Fibroblast of gingiva (primary cell): Measurements from ENCODE around the gene OCIAD1.
A peak's percentile ranks its signal among the peaks of the same experiment; 100 is the strongest.

ENCODE experiments used
- DNase-seq: peaks from one replicate; pipeline ENCODE4 v3.0.0-alpha.2; 2011; ENCODE audit warnings: low read depth

The OCIAD1 gene

DNA sequence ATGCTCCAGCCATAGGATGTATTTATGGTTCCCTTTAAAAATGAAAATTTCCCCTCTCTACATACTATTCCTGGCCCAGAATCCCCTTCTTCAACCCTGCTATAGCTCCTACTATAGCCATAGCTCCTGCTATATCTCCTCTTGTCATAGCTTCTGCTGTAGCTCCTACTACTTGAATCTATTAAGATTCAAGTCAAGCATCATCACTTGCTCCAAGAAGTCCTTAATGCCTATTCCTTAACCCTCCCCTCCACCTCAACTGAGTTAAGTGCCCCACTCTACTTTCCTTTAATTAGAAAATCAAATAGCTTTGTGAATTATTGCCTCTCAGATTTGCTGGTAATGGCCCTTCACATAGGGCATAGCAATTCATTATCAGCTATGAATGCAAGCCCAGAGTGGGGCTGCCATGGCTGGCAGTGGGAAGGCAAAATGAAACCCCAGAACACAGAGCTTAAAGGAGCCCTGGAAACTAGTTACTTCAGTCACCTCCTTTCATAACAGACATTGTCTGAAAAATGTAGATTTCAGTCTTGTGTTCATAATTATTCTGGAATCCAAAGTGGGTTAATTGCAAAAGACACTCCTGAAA lies 60.2 kb downstream of the OCIAD1 start:
- DNase-seq = no peak

DNA sequence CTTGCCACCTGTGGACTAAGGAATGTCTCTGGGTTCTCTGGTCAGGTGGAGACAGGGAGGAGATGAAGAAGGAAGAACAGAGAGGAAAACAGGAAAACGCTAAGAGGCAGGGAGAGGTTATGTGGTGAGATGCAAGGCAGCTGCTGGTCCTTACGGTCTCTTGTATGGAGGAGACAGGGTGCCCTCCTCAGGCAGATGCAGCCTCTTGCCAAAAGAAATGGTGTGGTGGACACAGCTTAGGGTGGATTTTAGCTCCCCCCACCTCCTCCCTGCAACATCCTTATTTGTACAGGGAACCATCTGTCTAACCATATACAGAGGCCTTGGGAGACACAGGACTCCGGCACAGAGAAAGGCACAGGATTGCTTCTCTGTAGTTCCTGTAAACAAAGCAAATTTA lies 66.0 kb downstream of the OCIAD1 start:
- no peak for DNase-seq

DNA sequence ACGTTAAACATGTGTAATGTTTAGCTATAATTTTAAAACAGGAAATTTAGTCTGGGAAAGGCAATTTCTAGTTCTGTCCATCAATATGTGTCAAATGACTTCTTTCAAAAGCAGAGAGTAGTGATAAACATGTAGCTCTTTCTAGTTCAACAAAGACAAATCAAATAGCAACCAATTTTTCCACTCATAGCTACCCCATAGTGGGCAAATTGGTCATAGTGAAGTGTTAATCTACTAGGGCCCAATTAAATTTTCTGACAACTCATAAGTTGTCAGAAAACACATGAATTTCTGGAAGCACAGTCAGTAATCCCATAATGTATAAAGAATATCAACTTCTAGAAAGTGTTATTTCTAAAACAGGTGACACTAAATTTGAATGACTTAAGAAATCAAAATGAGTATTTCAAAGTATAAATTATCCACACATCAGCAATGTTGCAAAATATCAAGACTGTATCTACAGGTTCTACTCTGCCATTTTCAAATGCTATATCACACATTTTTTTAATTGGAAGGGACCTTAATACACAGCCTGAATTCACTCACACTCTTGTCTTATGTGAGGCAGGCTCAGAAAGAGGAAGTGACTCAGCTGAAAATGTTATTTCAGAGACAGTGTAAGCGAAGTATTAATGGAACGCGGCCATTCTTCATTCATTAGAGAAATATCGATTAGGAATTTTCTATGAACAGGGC lies 68.0 kb downstream of the OCIAD1 start:
- DNase-seq = no peak

DNA sequence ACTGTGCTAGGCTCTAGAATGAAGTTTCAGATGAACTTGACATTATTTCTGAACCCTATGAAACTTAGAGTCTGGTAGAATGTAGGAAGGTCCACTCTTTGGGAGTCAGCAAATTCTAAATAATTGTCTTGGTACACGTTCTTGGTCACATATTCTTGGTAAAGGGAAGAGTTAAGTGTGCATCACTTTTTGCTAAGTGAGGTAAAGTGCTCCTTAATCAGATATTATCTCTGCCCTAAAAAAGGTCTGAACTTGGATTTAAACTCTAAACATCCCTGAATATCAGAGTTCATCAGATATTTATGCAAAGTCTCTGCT lies 68.5 kb downstream of the OCIAD1 start:
- no peak for DNase-seq

DNA sequence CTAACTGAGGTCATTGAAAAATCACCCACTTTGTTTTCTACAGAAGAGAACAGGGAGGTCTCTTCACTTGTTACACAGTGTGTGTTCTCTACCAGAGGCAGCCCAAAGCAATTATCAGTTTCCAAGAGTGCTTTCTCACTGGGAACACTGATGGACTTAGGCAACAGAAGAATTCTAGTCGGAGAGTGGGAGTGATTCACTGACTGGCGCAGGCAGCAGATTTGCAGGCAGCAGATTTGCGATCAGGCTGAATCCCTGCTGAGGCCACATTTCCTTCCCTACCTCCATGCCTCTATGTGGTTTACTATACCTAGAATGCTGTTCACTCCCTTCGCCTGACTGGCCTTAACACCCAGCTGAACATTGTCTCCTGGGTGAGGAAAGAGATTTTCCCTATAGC lies 69.1 kb downstream of the OCIAD1 start:
- no peak for DNase-seq

DNA sequence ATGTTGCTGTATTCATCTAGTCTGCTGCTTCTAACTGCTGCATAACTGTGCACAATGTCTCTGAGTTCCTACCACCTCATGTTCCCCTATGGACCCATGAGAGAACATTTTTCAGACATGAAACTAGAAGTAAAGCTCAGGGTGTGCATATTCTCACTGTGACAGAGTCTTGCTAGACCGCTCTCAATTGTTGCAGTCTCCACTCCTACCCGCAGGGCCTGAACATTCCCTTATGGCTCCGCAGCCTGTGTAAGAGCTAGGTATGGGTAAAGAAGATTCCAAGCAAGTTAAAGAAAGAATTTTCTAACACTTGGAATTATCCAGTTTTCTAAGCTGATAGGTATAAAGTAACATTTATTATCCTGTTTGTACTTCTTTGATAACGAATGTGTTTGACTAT lies 70.3 kb downstream of the OCIAD1 start:
- no peak for DNase-seq

DNA sequence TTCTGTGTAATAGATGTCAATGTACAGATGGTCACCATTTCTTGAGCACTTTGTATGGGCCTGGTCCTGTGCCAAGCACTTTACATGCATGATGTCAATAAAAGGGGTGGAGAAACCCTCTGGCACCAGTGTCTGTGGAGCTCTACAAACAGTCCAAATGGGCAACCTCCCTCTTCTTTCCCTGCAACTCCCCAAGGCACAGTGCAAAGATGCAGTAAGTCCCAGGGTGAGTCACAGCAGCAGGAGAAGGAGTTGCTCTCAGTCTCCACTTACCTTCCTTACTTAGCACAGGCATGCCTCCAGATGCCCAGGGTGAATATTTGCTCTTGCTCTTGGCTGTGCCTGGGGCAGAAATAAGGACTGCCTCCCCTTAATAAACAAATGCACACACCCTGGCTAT lies 71.4 kb downstream of the OCIAD1 start:
- peak; percentile 19 for DNase-seq

DNA sequence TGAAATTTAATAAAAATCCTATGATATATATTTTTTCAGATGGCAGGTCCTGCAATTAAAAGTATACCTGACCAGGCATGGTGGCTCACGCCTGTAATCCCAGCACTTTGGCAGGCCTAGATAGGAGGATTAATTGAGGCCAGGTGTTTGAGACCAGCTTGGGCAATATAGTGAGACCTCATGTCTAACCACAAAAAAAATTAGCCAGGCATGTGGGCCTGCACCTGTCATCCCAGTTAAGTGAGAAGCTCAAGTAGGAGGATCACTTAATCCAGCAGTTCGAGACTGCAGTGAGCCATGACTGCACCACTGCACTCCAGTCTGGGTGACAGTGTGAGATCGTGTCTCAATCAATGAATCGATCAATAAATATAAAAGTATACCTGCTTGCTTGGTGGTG lies 73.2 kb downstream of the OCIAD1 start:
- no peak for DNase-seq

DNA sequence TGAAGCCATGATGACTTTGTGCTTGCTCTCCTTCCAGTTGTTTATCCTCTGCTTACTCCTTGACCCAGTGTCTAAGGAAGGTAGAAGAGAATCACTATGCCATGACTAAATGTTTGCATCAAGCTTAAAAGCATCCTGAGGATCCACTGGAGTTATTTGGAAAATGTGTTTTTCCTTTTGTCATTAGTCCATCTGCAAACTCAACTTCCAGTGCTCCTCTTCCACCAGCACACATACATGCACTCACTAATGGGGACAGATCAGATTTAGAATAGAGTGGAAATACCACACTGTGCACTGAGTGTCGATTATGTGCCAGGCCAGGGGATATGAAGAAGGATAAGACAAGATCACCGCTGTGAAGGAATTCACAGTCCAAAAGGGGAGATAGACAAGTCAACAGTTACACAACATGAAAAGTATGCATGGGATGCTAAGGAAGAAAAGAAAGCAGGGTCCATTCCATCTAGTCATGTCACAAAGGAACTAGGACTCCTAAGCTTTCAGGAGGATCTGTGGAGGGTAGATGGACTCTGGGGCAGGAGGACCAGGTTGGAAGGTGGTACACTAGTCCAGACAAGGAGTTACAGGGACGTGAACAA lies 73.8 kb downstream of the OCIAD1 start:
- no peak for DNase-seq

DNA sequence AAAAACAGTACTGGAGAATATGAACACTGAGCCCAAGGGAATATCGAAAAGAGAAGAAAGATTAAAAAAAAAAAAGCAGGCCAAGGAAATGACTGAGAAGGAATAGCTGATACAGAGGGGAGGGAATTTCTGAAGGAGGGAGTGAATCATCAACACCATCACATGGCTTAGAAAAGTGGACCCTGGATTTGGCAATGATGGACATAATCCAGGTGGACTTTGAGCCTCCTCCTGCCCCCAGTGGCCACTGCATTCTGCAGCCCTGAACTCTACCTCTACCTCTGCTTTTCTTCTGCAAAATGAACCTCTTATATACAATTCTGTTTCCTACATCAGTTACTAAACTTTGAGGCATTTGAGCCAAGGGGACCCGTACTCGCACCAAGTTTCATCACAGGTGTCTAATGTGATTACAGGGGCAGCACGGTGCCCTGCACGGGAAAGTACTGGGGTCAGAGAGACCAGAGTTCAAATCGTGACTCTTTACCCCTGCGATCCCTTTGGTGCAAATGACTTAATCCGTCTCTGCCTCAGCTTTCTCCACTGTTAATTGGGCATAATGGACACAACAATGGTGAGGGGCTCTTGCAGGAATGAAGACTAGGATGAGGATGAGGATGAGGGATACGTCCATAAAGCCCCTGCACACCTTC lies 74.6 kb downstream of the OCIAD1 start:
- no peak for DNase-seq

DNA sequence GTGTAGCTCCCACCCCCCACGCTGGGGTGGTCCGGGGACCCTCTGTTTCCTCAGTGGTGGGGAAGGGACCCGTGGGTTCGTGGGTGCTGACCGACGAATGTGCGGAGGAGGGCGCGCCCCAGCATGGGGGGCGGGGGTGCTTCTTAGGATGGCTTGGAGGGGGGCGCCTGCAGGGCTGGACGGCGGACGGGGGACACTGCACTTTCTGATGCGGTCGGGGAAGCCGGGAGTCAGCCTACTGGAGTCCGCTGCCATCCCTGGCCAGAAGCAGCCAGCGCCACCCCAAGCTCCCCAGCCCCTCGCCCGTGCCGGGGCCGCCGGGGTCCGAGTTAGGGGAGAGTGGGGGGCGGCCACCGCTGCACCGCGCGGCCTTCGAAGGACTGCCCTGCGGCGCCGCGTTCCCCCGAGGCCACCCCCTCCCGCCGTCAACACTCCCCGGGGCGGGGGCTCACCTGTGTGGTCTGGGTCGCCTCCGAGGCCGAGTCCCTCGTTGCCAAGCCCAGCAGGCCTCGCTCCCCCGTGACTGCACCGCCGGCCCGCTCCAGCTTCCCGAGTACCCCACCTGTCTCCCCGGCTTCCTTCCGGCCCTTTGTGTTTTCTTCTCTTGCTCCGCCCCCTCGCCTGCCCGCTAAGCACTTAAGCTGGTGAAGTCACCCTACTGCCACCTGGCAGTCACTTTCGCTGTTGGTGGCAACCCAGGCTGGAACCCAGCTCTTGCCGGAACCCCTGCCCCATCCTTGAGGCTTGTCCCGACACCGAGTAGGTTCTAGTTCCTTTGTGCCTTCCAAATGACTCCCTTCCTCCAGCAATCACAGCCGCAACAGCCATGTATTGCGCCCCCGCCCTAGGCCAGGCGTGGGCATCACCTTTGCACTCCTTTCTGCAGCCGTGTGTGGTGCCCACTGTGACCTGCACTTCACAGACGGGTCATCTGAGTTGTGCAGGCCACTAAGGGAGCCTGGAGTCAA lies 75.6 kb downstream of the OCIAD1 start, which contains the start of gene OCIAD2:
TSS of gene OCIAD2 (minus strand) at position 569 of the 968 bp plus-strand sequence. CDS start 2,225 bp downstream, outside the sequence.
- DNase-seq = peak; percentile 25

DNA sequence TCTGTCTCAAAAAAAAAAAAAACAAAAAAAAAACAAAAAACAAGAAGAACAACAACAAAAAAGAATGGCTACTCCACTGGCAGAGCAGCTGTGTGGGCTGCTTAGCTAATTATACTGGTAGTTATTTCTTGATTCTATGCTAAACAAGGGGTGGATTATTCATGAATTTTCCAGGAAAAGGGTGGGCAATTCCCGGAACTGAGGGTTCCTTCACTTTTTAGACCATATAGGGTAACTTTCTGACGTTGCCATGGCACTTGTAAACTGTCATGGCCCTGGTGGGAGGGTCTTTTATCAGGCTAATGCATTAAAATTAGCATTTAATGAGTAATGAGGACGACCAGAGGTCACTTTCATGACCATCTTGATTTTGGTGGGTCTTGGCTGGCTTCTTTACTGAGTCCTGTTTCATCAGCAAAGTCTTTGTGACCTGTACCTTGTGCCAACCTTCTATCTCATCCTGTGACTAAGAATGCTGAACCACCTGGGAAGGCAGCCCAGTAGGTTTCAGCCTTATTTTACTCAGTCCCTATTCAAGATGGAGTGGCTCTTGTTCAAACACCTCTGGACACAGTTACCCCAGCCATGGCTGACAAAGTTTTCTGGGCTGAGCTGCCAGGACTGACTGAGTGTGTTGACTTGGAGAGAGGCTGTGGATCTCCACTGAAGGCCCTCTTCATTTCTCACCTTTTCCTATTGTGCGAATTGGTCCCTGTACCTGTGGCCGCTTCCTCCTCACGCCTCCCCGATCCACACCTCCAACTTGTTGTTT lies 77.0 kb downstream of the OCIAD1 start:
- DNase-seq = no peak

DNA sequence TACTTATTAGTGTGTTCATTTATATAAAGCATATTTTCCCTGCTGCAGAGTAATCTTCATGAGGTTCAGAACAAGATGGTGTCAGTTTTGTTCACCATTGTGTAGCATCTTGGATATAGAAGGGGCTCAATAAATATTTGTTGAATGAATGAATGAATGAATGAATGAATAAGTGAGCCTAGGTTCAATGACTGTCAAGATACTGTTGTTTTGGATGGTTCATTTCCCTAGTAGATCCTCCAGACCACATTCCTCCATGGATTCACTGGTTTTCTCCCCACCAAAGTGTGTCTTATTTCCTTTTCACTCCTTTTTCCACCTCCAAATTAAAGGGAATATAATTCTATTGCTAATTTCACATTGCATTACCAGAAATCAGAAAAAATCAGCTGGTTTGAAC lies 77.8 kb downstream of the OCIAD1 start:
- no peak for DNase-seq

DNA sequence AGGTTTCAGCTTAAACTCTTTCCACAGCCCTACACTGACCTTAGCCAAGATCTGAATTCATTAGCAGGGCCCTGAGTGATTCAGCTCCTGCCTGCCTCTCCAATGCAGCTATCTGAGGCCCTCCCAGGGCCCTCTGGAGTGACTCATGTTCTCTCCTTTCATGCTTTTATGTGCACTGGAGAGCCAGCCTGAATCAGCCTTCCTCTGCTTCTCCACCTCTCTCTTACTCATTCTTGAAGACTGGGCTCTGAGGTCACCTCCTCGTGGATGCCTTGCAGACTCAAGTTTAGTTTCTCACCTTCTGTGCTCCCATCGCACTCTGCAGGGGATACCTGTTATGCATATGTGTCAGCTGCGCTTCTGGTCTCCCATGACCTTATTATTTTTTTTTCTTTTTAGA lies 78.8 kb downstream of the OCIAD1 start:
- peak; percentile 84 for DNase-seq

DNA sequence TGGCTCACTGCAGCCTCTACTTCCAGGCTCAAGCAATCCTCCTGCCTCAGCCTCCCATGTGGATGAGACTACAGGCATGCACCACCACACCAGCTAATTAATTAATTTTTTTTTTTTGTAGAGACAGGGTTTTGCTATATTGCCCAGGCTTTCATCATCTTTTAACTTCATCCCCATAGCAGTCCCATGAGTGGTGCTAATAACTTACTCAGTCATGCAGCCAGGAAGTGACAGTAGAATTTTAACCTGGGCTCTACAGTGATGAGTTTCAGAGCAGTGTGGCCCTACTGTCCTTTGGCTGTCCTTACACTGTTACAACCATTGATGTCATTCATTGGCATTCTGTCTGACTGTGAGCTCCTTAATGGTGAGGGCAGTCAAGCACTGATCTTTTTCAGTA lies 79.6 kb downstream of the OCIAD1 start:
- DNase-seq = no peak
